NCI-H748 (cell line): ENCODE measurements around the gene TRDMT1.

ENCODE experiments used
- DNase-seq: peaks from one replicate; lab custom pipeline; 2025; ENCODE audit not compliant: unreplicated experiment; lab: John Stamatoyannopoulos, UW

The TRDMT1 gene

DNA sequence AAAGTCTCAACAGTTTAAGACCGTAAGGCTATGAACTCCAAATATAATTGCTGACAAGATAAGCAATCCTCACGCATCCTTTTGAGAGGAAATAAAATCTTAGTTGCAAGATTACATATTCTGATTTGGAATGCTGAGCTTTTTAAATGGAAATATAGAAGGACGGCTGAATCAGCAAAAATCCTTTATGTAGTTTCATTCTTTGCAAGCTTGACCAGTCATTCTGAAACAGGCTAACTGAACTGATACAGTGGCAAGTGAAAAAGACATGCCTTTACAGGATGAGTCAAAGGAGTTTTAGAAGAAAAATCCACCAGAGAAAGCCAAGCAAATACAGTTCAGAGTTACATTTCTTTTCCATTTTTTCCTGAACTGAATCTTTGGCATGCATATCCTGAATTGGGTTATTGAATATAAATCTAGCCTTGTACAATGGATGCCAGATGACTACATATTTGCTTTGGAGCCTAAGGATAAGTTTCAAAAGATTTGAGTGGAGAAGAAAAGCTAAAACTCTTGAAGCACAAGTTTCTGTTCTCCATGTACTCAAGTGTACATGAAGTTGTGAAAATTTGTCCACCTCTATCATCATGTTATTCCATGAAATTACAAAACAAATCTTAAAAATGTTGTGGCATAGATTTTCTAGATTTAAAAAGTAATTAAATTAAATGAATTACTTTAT is 30.9 kb upstream of the TRDMT1 start:
- no peak for DNase-seq

DNA sequence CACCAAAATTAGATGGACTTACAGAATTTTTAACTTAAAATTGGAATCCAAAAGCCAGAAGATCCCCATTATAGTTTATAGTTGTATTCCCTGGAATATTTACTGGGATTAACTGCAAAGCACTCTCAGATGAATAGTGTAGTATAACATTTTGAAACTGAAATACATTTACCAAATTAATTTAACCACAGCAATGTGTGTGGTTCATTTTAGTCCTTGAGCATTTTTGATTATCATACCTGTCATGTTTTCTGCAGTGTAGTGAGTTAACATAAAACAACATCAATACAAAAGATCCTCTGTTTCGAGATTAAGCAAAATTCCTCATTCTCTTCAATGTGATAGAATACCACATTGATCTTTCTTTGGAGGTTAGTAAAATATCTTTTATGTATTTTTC is 30.3 kb upstream of the TRDMT1 start:
- no peak for DNase-seq

DNA sequence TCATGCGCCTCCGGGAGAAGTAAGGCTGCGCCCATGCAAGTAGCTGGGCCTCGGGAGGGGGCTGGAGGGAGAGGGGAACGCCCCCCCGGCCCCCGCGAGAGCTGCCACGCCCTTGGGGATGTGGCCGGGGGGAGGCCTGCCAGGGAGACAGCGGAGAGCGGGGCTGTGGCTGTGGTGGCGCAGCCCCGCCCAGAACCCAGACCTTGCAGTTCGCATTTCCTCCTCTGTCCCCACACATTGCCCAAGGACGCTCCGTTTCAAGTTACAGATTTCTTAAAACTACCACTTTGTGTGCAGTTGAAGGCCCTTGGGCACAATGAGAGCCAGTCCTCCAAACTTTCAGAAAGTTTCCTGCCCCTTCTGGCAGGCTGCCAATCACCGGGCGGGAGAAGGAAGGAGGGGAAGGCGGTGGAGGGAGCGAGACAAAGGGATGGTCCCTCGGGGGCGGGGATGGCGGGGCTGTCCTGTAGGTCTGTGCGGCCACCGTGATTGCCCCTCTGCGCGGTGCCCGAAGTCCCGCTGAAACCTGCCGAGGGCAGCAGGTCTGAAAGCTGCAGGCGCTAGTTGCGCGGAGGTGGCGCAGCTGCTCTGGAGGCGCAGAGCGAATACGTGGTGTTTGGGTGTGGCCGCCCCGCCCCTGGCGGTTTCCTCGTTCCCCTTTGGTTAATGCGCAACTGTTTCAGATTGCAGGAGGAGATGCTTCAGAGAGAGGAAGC is 28.7 kb upstream of the TRDMT1 start:
- DNase-seq: peak; percentile 89

DNA sequence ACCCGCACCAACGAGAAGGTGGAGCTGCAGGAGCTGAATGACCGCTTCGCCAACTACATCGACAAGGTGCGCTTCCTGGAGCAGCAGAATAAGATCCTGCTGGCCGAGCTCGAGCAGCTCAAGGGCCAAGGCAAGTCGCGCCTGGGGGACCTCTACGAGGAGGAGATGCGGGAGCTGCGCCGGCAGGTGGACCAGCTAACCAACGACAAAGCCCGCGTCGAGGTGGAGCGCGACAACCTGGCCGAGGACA is 28.2 kb upstream of the TRDMT1 start:
- no peak for DNase-seq

DNA sequence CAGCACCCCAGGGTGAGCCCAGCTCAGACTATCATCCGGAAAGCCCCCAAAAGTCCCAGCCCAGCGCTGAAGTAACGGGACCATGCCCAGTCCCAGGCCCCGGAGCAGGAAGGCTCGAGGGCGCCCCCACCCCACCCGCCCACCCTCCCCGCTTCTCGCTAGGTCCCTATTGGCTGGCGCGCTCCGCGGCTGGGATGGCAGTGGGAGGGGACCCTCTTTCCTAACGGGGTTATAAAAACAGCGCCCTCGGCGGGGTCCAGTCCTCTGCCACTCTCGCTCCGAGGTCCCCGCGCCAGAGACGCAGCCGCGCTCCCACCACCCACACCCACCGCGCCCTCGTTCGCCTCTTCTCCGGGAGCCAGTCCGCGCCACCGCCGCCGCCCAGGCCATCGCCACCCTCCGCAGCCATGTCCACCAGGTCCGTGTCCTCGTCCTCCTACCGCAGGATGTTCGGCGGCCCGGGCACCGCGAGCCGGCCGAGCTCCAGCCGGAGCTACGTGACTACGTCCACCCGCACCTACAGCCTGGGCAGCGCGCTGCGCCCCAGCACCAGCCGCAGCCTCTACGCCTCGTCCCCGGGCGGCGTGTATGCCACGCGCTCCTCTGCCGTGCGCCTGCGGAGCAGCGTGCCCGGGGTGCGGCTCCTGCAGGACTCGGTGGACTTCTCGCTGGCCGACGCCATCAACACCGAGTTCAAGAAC is 27.7 kb upstream of the TRDMT1 start:
- DNase-seq: peak; percentile 66

DNA sequence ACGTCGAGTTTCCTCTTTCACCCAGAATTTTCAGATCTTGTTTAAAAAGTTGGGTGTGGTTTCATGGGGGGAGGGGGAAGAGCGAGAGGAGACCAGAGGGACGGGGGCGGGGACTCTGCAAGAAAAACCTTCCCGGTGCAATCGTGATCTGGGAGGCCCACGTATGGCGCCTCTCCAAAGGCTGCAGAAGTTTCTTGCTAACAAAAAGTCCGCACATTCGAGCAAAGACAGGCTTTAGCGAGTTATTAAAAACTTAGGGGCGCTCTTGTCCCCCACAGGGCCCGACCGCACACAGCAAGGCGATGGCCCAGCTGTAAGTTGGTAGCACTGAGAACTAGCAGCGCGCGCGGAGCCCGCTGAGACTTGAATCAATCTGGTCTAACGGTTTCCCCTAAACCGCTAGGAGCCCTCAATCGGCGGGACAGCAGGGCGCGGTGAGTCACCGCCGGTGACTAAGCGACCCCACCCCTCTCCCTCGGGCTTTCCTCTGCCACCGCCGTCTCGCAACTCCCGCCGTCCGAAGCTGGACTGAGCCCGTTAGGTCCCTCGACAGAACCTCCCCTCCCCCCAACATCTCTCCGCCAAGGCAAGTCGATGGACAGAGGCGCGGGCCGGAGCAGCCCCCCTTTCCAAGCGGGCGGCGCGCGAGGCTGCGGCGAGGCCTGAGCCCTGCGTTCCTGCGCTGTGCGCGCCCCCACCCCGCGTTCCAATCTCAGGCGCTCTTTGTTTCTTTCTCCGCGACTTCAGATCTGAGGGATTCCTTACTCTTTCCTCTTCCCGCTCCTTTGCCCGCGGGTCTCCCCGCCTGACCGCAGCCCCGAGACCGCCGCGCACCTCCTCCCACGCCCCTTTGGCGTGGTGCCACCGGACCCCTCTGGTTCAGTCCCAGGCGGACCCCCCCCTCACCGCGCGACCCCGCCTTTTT is 26.9 kb upstream of the TRDMT1 start, which contains the start of gene VIM:
VIM (plus strand) TSS at position 151 of the 925 bp plus-strand sequence. CDS start 1,182 bp downstream, outside the sequence.
- peak; percentile 31 for DNase-seq

DNA sequence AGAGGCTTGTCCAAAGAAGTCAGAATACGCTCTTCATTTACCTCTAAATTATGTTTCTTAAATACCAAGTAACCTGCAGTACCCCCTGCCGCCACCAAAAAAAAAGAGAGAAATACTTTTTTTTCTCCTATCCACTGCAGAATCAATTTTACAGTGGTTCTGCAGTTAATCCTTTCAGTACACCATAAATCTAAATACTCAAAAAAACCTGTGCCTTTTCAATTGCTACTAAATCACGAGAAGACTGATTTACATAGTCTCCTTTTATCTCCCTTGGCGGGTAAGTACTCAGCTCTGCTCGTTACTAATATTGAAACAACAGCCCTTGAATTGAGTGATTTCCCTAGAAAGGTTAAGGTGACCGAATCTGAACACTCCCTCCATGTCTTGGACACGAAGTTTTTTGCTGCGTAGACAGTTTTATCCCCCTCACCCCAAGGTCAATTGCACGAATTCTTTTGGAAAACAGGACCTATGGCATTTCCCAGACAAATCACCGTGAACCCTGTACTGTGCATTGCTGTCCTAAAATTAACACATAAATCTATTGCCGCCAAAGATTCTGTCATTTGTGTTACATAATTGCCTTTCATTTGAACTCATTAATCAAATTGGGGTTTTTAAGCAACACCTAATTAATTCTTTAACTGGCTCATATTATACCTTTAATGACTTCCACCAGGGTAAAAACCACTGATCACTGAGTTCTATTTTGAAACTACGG is 26.1 kb upstream of the TRDMT1 start:
- no peak for DNase-seq

DNA sequence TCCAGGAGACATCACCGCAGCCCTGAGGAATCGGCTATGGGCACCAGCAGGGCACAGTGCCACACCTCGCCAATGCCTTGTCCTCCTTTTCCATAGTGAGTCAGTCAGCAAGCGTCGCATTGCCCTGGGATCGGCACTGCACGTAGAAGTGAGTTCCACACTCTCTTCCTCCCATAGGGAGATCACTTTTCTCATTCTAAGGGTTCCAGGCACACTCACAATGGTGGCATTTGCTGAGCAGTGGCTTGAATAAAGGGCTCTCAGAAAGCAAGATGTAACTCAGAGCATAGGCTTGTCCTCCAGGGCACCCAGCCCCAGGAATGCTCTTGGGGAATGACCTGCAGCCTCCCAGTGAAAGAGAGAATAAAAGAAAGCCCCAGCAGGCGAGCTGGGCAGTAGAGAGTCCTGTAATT is 25.4 kb upstream of the TRDMT1 start:
- no peak for DNase-seq

DNA sequence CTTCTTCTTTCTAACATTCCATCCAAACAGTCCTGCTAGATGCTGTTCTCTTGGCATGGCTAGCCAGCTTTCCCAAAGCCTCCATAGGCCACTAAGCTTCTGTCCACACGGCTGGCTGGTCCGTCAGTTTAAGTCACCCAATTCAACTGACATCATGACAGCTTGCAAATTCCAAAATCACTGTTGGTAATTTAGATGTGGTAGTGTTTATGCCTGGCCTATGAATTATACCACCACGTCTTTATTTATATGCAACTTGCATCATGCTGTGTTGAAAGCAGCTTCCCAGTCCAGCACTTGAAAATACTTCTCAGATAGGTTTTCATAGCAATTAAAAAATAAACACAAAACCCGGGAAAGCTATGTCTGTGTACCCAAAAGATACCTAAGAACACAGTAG is 24.3 kb upstream of the TRDMT1 start:
- DNase-seq: no peak

DNA sequence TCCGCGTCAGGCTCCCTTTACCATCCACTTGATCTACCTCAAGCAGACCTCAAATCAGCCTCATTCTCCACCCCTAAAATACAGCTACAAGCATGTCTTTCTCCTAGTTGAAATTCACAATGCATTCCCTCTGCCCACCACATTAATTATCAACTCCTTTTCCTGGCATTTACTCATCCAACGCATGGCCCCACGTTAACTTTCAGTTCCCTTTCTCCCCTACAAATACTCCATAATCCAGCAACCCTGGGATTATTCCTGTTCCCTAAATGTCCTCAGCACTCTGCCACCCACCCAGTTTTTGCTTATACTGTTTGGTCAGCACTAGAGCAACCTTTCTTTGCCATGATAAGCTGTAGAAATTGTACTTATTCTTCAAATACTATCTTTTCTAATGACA is 20.9 kb upstream of the TRDMT1 start:
- no peak for DNase-seq

DNA sequence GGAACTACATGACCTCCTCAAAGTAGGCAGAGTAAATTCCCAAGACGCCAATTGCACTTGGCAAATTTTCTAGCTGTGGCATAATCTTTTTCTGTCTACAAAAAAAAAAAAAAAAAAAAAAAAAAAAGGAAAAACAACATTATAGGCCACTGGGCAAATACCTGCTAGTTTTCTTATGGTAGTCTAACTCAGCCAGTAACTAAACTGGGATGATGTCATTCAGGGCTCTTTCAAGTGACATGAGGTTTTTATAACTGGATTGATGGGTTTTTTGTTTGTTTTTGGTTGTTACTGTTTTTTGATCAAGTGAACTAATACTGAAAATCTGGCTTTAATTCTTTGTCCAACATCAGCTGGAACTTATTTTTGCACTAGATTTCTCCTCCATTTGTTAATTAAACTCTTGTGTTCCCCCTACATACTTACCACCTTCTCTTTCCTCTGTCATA is 19.2 kb upstream of the TRDMT1 start:
- no peak for DNase-seq

DNA sequence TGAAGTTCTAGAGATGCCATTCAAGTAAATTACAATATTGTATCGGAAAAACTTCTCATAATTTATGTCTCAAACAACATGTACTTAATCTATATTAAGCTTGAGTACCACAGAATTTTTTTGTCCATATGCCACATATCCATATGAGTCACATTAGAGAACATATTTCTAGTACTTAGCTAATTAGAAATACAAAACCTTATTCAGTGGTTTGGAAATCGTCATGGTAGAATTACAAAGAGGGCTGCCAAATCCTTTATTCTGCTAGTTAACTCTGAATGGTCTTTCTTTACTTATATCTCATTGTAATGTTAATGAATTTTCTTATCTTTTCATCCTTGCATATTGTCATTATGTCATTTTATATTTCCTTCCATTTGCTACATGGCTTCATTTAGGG is 17.6 kb upstream of the TRDMT1 start:
- no peak for DNase-seq

DNA sequence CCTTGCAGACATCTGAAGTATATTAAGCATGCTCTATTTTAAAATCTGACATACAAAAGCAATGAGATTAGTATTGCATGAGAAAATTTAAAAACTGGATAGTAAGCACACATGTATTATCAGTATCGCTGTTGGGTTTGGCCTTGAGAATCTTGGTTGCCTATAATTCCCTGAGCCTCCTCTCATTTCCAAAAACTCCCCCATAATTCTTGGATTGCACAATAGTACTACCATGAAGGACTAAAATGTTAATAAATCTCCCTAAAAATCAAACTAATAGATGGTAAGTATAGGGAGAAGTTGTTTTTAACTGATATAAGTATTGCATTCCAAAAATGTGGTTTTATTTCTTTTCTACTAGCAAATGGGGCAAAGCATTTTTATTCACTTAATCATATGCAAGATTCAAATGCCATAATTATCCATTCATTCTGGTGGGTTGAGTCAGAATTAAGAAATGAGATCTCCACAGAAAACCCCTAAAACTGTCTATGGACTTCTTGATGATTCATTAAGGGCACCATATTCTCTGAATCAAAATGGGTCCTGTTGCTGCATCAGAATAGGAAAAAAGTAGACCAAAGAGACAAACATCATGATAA is 16.3 kb upstream of the TRDMT1 start:
- DNase-seq: no peak

DNA sequence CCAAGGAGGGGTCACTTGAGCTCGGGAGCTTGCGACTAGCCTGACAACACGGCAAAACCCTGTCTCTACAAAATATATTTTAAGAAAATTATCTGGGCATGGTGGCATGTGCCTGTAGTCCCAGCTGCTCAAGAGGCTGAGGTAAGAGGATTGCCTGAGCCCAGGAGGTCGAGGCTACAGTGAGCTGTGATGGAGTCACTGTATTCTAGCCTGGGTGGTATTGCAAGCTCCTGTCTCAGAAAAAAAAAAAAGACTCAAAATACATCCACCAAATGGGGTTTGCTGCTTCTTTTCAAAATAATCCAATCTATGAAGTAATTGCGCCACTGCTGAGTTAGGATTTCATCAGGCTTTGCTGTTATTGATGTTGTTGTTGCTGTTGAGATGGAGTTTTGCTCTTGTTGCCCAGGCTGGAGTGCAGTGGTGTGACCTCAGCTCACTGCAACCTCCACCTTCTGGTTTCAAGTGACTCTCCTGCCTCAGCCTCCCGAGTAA is 15.5 kb upstream of the TRDMT1 start:
- DNase-seq: no peak

DNA sequence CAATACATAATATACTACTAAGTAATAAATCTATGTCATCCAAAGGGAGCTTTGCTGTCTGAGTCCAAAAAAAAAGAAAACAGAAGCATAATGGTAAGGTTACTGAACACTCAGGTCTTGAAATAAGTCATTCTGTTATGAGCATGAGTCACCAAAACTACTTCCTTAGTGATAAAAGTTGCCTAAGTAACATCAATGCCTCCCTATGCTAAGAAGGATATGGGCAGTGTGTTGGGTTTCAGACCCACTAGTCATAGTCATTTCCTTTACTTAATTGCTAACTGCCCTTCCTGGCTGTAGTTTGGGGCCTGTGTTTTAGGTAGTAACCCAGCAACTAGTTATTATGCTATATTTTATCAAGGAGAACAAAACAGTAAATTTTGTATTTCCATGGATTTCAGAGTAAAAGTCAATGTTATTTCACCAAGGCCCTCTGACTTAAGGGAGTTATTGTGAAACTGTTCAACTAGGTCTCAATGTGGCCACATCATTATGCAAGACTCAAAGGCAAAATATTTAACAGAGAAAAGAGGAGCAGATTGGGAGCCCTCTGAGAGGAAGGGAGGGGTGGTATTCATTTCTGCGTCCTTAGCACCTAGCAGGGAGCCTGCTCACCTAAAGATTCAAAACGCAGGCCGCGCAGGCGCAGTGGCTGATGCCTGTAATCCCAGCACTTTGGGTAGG is 14.9 kb upstream of the TRDMT1 start:
- no peak for DNase-seq

DNA sequence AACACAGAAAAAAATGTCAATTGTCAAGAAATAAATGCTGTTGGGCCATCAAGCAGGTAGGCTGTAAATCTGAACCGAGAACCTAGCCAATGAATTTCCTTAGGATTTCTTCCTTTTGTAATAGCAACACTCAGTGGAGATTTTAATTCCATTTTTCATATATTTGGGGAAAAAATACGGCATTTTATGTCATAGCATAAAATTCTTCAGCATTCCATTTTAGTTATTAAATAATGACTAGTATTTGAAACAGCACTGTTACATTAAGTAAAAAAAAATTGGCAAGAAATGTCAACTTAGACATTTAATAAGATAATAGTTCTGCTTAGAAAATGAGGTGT is 14.3 kb upstream of the TRDMT1 start:
- DNase-seq: no peak

DNA sequence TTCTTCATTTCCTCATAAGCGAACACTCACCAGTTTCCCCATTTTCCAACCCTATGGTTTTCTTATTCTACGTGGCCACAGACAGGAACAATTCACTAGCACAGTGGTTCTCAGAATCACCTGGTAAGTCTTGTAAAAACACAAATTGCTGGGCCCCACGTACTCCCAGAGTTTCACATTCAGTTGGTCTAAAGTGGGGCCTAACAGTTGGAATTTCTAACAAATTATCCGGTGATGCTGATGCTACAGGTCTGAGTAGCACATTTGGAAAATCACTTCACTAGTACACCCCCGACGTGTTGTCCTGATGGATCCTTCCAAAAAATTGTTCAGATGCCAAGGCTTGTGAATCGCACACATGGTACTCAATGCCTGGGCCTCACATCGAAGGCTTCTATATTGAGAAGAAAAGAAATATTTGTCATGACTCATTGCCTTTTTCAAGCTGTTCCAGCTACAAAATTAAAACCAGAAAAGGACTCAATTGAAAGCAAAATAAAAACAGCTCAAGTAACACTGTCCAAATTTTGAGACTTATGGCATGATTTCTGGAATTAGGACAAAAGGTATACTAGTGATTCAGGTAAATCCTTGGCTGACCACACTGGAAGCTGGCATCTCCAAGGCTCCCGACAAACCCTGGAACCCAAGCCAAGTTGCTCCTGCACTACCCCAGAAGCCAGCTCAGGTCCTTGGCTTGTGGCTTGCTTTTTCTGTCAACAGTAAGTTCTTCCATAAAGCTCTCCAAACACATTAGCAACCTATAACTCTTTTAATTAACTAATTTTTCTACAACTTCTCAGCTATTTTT is 13.7 kb upstream of the TRDMT1 start:
- DNase-seq: no peak

DNA sequence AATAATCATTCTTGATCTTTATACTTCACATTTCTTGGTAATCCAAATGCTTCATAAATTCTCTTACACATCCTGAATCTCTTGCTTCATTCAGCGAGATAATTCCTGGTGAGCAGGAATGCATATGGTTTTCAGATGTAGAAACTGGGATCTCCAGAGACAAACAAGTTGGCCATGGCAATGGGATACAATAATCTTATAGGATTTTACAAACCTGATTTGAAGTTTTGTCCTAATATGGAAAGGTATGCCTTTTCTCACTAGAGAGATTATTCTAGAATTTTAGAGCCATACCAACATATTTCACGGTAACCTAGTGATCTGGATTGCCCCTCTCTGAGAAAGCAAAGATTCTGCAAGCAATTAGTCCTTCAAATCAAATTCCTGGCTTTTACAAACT is 13.1 kb upstream of the TRDMT1 start:
- DNase-seq: no peak
